ENCODE data around the gene EEIG1.

The EEIG1 gene

GRCh38 chr9:128003966-128004604, 23.3 kb upstream of the EEIG1 start:
- POLR2A ChIA-PET = no interaction called here

GRCh38 chr9:128002959-128003358, 22.2 kb upstream of the EEIG1 start:
- TF ChIP-seq, protein P1, sequence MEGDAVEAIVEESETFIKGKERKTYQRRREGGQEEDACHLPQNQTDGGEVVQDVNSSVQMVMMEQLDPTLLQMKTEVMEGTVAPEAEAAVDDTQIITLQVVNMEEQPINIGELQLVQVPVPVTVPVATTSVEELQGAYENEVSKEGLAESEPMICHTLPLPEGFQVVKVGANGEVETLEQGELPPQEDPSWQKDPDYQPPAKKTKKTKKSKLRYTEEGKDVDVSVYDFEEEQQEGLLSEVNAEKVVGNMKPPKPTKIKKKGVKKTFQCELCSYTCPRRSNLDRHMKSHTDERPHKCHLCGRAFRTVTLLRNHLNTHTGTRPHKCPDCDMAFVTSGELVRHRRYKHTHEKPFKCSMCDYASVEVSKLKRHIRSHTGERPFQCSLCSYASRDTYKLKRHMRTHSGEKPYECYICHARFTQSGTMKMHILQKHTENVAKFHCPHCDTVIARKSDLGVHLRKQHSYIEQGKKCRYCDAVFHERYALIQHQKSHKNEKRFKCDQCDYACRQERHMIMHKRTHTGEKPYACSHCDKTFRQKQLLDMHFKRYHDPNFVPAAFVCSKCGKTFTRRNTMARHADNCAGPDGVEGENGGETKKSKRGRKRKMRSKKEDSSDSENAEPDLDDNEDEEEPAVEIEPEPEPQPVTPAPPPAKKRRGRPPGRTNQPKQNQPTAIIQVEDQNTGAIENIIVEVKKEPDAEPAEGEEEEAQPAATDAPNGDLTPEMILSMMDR (IDR thresholded peaks at IDR 0.05; ENCODE audit: control extremely low read depth, extremely low read depth, low read depth, missing control alignments) = no peak
- POLR2A ChIA-PET = no interaction called here
- DNase-seq (ENCODE audit: extremely low spot score) = no peak
- CTCF ChIA-PET = interaction anchor here (1.7 to 2.4 kb wide), 2 partner anchors 11 to 32 kb away, joined by 6 to 8 read pairs; no protein-coding TSS in a partner anchor

More at GRCh38 chr9:128003966-128004604, 23.3 kb upstream of the EEIG1 start:
- DNase-seq (ENCODE audit: extremely low spot score) = no peak
- CTCF ChIA-PET = interaction anchor here (0.7 to 2.4 kb wide), 3 partner anchors 8 to 60 kb away, joined by 3 to 6 read pairs (median 5); no protein-coding TSS in a partner anchor
- TF ChIP-seq, protein P1 (IDR thresholded peaks at IDR 0.05; ENCODE audit: control extremely low read depth, extremely low read depth, low read depth, missing control alignments) = no peak

DNA sequence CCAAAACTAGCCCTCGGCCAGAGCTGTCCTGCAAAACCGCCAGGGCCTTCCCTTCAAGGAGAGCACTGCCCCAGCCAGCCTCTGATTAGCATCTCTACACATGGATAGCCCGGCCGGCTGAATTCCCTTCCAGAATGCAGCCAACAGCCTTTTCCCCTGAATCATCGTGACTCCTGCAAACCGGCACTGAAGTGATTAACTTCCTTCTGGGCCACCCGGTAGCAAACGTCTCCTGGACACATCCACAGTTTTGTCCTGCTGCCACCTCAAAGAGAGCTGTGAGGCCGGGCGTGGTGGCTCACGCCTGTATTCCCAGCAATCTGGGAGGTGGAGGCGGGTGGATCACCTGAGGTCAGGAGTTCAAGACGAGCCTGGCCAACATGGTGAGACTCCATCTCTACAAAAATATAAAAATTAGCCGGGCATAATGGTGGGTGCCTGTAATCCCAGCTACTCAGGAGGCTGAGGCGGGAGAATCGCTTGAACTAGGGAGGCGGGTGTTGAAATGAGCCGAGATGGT, 21.1 kb upstream of the EEIG1 start:
- TF ChIP-seq, protein P1 (IDR thresholded peaks at IDR 0.05; ENCODE audit: control extremely low read depth, extremely low read depth, low read depth, missing control alignments) = no peak
- ChIA-PET POLR2A (no interaction called here), CTCF (interaction anchor here (1.6 to 2.4 kb wide), 3 partner anchors 10 to 33 kb away, joined by 5 to 8 read pairs (median 6); no protein-coding TSS in a partner anchor)
- DNase-seq (ENCODE audit: extremely low spot score) = no peak

GRCh38 chr9:128001151-128001778, 20.5 kb upstream of the EEIG1 start:
- TF ChIP-seq, protein P1 (IDR thresholded peaks at IDR 0.05; ENCODE audit: control extremely low read depth, extremely low read depth, low read depth, missing control alignments) = no peak
- POLR2A ChIA-PET = no interaction called here
- CTCF ChIA-PET = interaction anchor here (1.6 kb wide), 1 partner anchor 26 kb away, joined by 5 read pairs; no protein-coding TSS in a partner anchor
- no peak for DNase-seq (ENCODE audit: extremely low spot score)

GRCh38 chr9:127999461-127999860, 18.7 kb upstream of the EEIG1 start:
- POLR2A ChIA-PET = no interaction called here
- CTCF ChIA-PET = interaction anchor here (1.0 to 2.0 kb wide), 2 partner anchors 8 to 57 kb away, joined by 3 to 6 read pairs; no protein-coding TSS in a partner anchor
- no peak for DNase-seq (ENCODE audit: extremely low spot score)
- TF ChIP-seq, protein P1 (IDR thresholded peaks at IDR 0.05; ENCODE audit: control extremely low read depth, extremely low read depth, low read depth, missing control alignments) = no peak

DNA sequence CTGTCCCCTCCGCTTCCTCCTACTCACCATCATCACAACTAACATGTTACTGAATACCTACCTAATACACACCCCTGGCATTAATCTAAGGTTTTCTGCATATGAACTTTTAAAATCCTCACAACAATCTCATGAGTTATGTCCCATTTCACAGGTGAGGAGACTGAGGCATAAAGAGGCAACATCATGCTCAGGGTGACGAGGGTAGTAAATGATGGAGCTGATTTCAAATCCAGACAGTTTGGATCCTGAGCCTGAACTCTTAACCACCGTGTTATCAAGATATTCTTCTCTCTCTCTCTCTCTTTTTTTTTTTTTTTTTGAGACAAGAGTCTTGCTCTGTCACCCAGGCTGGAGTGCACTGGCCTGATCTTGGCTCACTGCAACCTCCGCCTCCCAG, 12.9 kb upstream of the EEIG1 start:
- ChIA-PET CTCF (interaction anchor here (1.3 to 1.8 kb wide), 2 partner anchors 12 to 41 kb away, joined by 3 to 4 read pairs; no protein-coding TSS in a partner anchor), POLR2A (no interaction called here)
- TF ChIP-seq, protein P1 (IDR thresholded peaks at IDR 0.05; ENCODE audit: control extremely low read depth, extremely low read depth, low read depth, missing control alignments) = no peak
- DNase-seq (ENCODE audit: extremely low spot score) = no peak

Data from GM10248 (cell line).